HepG2 (cell line): Measurements from ENCODE around the gene INHBE. TPM values are rescaled to one million over a fixed set of nuclear protein-coding genes. Genes with fewer than 3 reads are reported as not detected.

Source experiments
- CTCF ChIP-seq: sonication (generic); formaldehyde crosslinking; IDR thresholded peaks from 2 replicates; pipeline ENCODE4 v1.5.0; 2020; ENCODE audit warnings: mild to moderate bottlenecking, missing genetic modification reagents, moderate library complexity
- DNMT1 ChIP-seq: sonication (generic); formaldehyde crosslinking; IDR thresholded peaks from 2 replicates; pipeline ENCODE4 v1.5.1; 2020; ENCODE audit warnings: mild to moderate bottlenecking, missing genetic modification reagents
- E2F1 ChIP-seq: sonication (generic); formaldehyde crosslinking; IDR thresholded peaks from 2 replicates; pipeline ENCODE4 v1.5.0; 2020; ENCODE audit warnings: missing genetic modification reagents
- GZF1 ChIP-seq: sonication (generic); formaldehyde crosslinking; IDR thresholded peaks from 2 replicates; pipeline ENCODE4 v1.5.1; 2020; ENCODE audit warnings: mild to moderate bottlenecking, missing genetic modification reagents
- HMGXB3 ChIP-seq: sonication (generic); formaldehyde crosslinking; IDR thresholded peaks from 2 replicates; pipeline ENCODE4 v1.4.0; 2020; ENCODE audit warnings: missing genetic modification reagents, borderline replicate concordance
- KLF15 ChIP-seq: sonication (generic); formaldehyde crosslinking; IDR thresholded peaks from 2 replicates; pipeline ENCODE4 v1.8.1; 2023; ENCODE audit warnings: borderline replicate concordance, mild to moderate bottlenecking, inconsistent platforms, missing genetic modification reagents, mixed read lengths
- MAF1 ChIP-seq: sonication (generic); formaldehyde crosslinking; IDR thresholded peaks from 2 replicates; pipeline ENCODE4 v1.5.0; 2020; ENCODE audit warnings: missing genetic modification reagents, borderline replicate concordance
- MAFF ChIP-seq: IDR thresholded peaks from 2 replicates; pipeline ENCODE4 v1.6.1; 2011; ENCODE audit warnings: low read depth, low read length, improper control_type of control experiment
- MXD3 ChIP-seq: IDR thresholded peaks from 2 replicates; pipeline ENCODE4 v1.6.1; 2016; ENCODE audit warnings: mild to moderate bottlenecking, missing biosample characterization, missing genetic modification reagents
- NCOA2 ChIP-seq: sonication (generic); formaldehyde crosslinking; IDR thresholded peaks from 2 replicates; pipeline ENCODE4 v1.8.0; 2022; ENCODE audit warnings: inconsistent platforms
- NFIC ChIP-seq: IDR thresholded peaks from 2 replicates; pipeline ENCODE4 v1.6.1; 2012; ENCODE audit warnings: mild to moderate bottlenecking, low read length, inconsistent platforms
- PRPF4 ChIP-seq: fragments of 200-400 bp; formaldehyde crosslinking; IDR thresholded peaks from 2 replicates; pipeline ENCODE4 v1.6.1; 2016; ENCODE audit warnings: low read length, low read depth; ENCODE audit not compliant: poor library complexity, severe bottlenecking
- TARDBP ChIP-seq: sonication (generic); formaldehyde crosslinking; IDR thresholded peaks from 2 replicates; pipeline ENCODE4 v1.8.0; 2022; ENCODE audit warnings: mild to moderate bottlenecking, missing genetic modification reagents
- ZNF256 ChIP-seq: sonication (generic); formaldehyde crosslinking; conservative IDR thresholded peaks from 2 replicates; pipeline ENCODE4 v1.4.0; 2020; ENCODE audit warnings: missing genetic modification reagents
- ZNF354B ChIP-seq: sonication (generic); formaldehyde crosslinking; IDR thresholded peaks from 2 replicates; pipeline ENCODE4 v1.8.0; 2022; ENCODE audit warnings: mild to moderate bottlenecking, missing genetic modification reagents
- ZNF44 ChIP-seq: sonication (generic); formaldehyde crosslinking; IDR thresholded peaks from 2 replicates; pipeline ENCODE4 v1.5.1; 2020; ENCODE audit warnings: mild to moderate bottlenecking, missing genetic modification reagents
- ZNF512 ChIP-seq: sonication (generic); formaldehyde crosslinking; IDR thresholded peaks from 2 replicates; pipeline ENCODE4 v1.4.0; 2020; ENCODE audit warnings: mild to moderate bottlenecking, missing genetic modification reagents
- ZNF567 ChIP-seq: sonication (generic); formaldehyde crosslinking; IDR thresholded peaks from 2 replicates; pipeline ENCODE4 v1.8.1; 2023; ENCODE audit warnings: mild to moderate bottlenecking, missing genetic modification reagents, borderline replicate concordance
- ZNF652 ChIP-seq: IDR thresholded peaks from 2 replicates; pipeline ENCODE4 v1.6.1; 2016; ENCODE audit warnings: low read depth, borderline replicate concordance
- ZNF746 ChIP-seq: sonication (generic); formaldehyde crosslinking; IDR thresholded peaks from 2 replicates; pipeline ENCODE4 v1.8.0; 2022; ENCODE audit warnings: mild to moderate bottlenecking, missing genetic modification reagents
- ZNF75D ChIP-seq: sonication (generic); formaldehyde crosslinking; IDR thresholded peaks from 2 replicates; pipeline ENCODE4 v1.8.1; 2023; ENCODE audit warnings: missing genetic modification reagents, mild to moderate bottlenecking, borderline replicate concordance
- ZSCAN22 ChIP-seq: sonication (generic); formaldehyde crosslinking; IDR thresholded peaks from 2 replicates; pipeline ENCODE4 v1.4.0; 2020; ENCODE audit warnings: mild to moderate bottlenecking, missing genetic modification reagents
- polyA plus RNA-seq, 8 experiments: library from polyadenylated mRNA; depleted of rRNA in 3 of 8; stranded (reverse) in 7 of 8; unstranded in 1 of 8; fragments of >200 nt; fragmentation: Illumina TruSeq in 4 of 8; extraction: Trizol in 4 of 8; gene quantifications; 2 replicates each; pipeline versions ENCODE4 v1.2.1 to v1.2.3, GENCODE V29; 2011 to 2016; ENCODE audit warnings: low read depth in 4 of 8, missing spikeins in 1 of 8, mixed read lengths in 1 of 8; ENCODE audit not compliant: insufficient read depth in 1 of 8
- total RNA-seq, 5 experiments: library from RNA; depleted of rRNA; stranded (reverse); fragments of >200 nt; fragmentation: Illumina TruSeq; extraction: Trizol; gene quantifications; 2 replicates each; pipeline ENCODE4 v1.2.3, GENCODE V29; 2016; ENCODE audit warnings: low read depth in 1 of 5

INHBE gene
- total and polyA plus RNA-seq, 2 of the 13 experiments (the other 11 are each of a cell fraction or from before 2014, with no cell fraction given) = 17.0 to 32.0 TPM

GRCh38 chr12:57451233-57451778 lies 3.8 kb upstream of the INHBE start (continued):
- peak; percentile 89; the same call in 1 of the 2 replicates for TF ChIP-seq HMGXB3 (CRISPR knock-in tag)
- no peak for TF ChIP-seq ZNF512 (CRISPR knock-in tag)
- 0 out of 2 replicates have a peak, but pooled peaks have one; percentile 52 for TF ChIP-seq ZNF567 (CRISPR knock-in tag)
- TF ChIP-seq GZF1 (CRISPR knock-in tag) = no peak
- no peak for TF ChIP-seq DNMT1 (CRISPR knock-in tag)
- no peak for TF ChIP-seq ZNF44 (CRISPR knock-in tag)
- TF ChIP-seq ZSCAN22 (CRISPR knock-in tag) = peak; percentile 96
- TF ChIP-seq CTCF (CRISPR knock-in tag) = peak; percentile 49
- TF ChIP-seq MXD3 (CRISPR knock-in tag) = peak; percentile 65; the same call in 1 of the 2 replicates
- peak; percentile 99 for TF ChIP-seq TARDBP
- no peak for TF ChIP-seq MAF1 (CRISPR knock-in tag)
- TF ChIP-seq ZNF75D (CRISPR knock-in tag) = no peak
- TF ChIP-seq NCOA2 (CRISPR knock-in tag) = peak; percentile 95
- TF ChIP-seq E2F1 (CRISPR knock-in tag) = no peak
- no peak for TF ChIP-seq NFIC
- no peak for TF ChIP-seq PRPF4
- peak; percentile 100 for TF ChIP-seq ZNF746
- no peak for TF ChIP-seq ZNF354B (CRISPR knock-in tag)
- TF ChIP-seq ZNF652 = 0 out of 2 replicates have a peak, but pooled peaks have one; percentile 48
- no peak for TF ChIP-seq KLF15 (CRISPR knock-in tag)
- TF ChIP-seq ZNF256 = no peak
- TF ChIP-seq MAFF = no peak
